Hepatocyte (in vitro differentiated cells): ENCODE results near the gene RUFY4.

ENCODE experiments used
- EZH2 ChIP-seq: fragments of 200-600 bp; sonication (generic); IDR thresholded peaks from 2 replicates; pipeline ENCODE4 v1.6.1; 2016; ENCODE audit warnings: antibody characterized with exemption, mild to moderate bottlenecking, borderline replicate concordance
- EZH2phosphoT487 ChIP-seq: fragments of 200-600 bp; sonication (generic); IDR thresholded peaks from one replicate; pipeline ENCODE4 v1.6.1; 2018; ENCODE audit warnings: antibody characterized with exemption, mild to moderate bottlenecking, low read depth, moderate library complexity; ENCODE audit not compliant: unreplicated experiment, severe bottlenecking
- TF ChIP-seq, protein P1 (sequence below): fragments of 200-600 bp; sonication (generic); IDR thresholded peaks from 2 replicates; pipeline ENCODE4 v1.5.1; 2016; ENCODE audit warnings: antibody characterized with exemption, mild to moderate bottlenecking; ENCODE audit not compliant: poor library complexity

DNA sequence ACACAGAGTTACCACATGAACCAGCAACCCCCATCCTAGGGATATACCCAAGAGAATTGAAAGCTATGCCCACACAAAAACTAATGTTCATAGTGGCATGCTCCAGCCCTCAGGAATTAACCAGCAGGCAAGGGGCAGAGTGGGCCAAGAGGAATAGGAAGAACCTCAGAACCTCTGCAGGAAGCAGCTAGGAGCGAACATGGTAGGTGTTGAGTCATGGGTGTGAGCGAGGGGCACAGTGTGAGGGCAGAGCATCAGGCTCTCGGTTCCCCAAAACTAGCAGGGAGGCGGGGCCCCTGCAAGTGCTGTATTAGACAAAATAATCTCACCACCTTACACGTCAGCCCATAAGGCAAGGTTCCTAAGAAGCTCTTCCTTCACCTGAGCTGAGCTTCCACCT, 5.6 kb upstream of the RUFY4 start:
- TF ChIP-seq, protein P1, sequence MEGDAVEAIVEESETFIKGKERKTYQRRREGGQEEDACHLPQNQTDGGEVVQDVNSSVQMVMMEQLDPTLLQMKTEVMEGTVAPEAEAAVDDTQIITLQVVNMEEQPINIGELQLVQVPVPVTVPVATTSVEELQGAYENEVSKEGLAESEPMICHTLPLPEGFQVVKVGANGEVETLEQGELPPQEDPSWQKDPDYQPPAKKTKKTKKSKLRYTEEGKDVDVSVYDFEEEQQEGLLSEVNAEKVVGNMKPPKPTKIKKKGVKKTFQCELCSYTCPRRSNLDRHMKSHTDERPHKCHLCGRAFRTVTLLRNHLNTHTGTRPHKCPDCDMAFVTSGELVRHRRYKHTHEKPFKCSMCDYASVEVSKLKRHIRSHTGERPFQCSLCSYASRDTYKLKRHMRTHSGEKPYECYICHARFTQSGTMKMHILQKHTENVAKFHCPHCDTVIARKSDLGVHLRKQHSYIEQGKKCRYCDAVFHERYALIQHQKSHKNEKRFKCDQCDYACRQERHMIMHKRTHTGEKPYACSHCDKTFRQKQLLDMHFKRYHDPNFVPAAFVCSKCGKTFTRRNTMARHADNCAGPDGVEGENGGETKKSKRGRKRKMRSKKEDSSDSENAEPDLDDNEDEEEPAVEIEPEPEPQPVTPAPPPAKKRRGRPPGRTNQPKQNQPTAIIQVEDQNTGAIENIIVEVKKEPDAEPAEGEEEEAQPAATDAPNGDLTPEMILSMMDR = no peak
- TF ChIP-seq EZH2 (no peak), EZH2phosphoT487 (no peak)
